Astrocyte of the cerebellum (primary cell): Measurements from ENCODE around the gene SLC25A33.

ENCODE experiments used
- DNase-seq: peaks from one replicate; pipeline ENCODE4 v3.0.0-alpha.2; 2011; ENCODE audit warnings: low read depth
- H3K4me3 ChIP-seq: 2 replicates; pipeline ENCODE4 v1.5.1; 2011; ENCODE audit warnings: mild to moderate bottlenecking, low read depth, low read length, moderate library complexity
- in situ Hi-C: cut with HindIII; loops from 2 replicates; pipeline ENCODE4 v1.10.0; 2017; ENCODE audit warnings: low sequenced_read_pairs
- TF ChIP-seq, protein P1 (sequence below): IDR thresholded peaks from 2 replicates; pipeline ENCODE4 v1.5.1; 2012; ENCODE audit warnings: low read length, low read depth, moderate library complexity, mild to moderate bottlenecking; ENCODE audit errors: missing control alignments

The SLC25A33 gene

DNA sequence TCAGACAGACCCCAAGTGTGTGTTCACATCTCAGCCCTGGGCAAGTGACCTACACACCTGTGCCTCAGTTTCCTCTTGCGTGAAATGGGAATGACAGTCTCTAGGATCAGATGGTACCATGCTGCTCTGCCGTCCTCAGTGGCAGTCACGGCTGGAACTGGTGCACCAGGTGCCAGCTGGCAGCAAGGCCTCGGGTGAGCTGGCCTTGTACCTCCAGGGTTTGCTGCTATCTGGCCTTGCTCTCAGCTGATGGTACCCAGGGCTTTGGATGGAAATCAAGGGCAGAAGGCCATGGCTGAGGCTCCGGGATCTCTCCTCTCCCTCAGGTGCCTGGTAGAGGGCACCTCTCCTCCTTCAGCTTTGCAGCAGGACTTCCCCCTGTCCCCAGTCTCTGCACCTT lies 70.7 kb downstream of the SLC25A33 start:
- in situ Hi-C loops: no loop called here
- no peak overlapping the region for H3K4me3 ChIP-seq
- no peak for DNase-seq
- TF ChIP-seq, protein P1, sequence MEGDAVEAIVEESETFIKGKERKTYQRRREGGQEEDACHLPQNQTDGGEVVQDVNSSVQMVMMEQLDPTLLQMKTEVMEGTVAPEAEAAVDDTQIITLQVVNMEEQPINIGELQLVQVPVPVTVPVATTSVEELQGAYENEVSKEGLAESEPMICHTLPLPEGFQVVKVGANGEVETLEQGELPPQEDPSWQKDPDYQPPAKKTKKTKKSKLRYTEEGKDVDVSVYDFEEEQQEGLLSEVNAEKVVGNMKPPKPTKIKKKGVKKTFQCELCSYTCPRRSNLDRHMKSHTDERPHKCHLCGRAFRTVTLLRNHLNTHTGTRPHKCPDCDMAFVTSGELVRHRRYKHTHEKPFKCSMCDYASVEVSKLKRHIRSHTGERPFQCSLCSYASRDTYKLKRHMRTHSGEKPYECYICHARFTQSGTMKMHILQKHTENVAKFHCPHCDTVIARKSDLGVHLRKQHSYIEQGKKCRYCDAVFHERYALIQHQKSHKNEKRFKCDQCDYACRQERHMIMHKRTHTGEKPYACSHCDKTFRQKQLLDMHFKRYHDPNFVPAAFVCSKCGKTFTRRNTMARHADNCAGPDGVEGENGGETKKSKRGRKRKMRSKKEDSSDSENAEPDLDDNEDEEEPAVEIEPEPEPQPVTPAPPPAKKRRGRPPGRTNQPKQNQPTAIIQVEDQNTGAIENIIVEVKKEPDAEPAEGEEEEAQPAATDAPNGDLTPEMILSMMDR: no peak

DNA sequence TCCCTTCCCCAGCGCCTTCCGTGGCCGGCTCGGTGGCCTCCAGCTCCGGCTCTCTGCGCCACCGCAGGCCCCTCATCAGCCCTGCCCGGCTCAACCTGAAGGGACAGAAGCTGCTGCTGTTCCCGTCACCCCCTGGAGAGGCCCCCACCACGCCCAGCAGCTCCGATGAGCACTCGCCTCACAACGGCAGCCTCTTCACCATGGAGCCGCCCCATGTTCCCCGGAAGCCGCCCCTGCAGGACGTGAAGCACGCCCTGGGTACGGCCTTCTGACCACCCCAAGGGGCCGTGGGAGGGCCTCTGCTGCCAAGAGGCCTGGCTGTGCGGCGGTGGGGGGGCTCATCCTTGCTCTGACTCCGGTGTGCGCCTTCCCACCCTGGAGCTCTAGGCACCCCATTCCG lies 71.3 kb downstream of the SLC25A33 start:
- no peak overlapping the region for H3K4me3 ChIP-seq
- no peak for DNase-seq
- in situ Hi-C loops: no loop called here
- TF ChIP-seq, protein P1: no peak

DNA sequence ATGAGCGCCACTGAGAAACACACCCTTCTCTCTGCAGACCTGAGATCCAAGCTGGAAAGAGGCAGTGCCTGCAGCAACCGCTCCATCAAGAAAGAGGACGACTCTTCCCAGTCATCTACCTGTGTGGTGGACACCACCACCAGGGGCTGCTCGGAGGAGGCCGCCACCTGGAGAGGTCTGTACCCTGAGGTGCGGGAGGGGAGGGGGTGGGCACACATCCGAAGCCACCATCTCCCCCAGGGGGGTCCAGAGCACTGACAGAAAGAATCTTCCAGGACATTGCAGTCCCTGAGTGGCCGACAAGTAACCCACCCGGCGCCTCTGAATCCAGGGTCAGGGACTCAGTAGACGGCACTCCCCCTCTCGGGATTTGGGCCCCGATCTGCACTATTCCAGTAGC lies 72.5 kb downstream of the SLC25A33 start:
- in situ Hi-C loops: no loop called here
- no peak for DNase-seq
- H3K4me3 ChIP-seq: no peak overlapping the region
- TF ChIP-seq, protein P1: no peak

DNA sequence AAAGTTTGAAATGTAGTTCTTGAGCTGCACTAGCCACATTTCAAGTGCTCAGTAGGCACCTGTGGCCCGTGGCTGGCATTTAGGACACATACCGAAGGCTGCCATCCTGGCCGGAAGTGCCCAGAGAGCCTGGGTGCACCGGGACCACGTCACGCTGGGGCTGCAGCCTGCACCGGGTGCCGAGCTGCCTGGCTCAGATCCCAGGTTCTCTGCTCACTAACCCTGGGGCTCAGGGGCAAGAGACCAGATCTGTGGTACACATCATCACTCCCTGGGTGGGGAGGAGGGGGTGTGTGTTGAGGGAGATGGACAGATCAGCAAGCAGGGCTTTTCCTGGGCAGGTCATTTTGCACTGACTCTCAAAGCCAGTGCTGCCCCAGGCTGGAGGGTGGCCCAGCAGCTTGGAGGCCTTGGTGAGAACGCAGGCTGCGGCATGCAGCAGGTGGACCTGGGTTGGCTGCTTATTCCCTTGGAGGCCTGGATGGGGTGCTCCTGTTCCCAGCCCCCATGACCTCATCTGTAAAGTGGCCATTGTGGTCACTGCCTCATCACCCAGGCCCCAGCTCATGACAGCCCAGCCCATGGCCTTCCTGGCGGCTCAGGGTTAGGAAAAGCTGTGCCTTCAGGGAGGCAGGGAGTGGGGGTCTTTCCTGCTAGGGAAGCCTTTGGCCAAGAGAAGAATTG lies 73.0 kb downstream of the SLC25A33 start:
- in situ Hi-C loops: no loop called here
- TF ChIP-seq, protein P1: no peak
- no peak for DNase-seq
- H3K4me3 ChIP-seq: no peak overlapping the region

DNA sequence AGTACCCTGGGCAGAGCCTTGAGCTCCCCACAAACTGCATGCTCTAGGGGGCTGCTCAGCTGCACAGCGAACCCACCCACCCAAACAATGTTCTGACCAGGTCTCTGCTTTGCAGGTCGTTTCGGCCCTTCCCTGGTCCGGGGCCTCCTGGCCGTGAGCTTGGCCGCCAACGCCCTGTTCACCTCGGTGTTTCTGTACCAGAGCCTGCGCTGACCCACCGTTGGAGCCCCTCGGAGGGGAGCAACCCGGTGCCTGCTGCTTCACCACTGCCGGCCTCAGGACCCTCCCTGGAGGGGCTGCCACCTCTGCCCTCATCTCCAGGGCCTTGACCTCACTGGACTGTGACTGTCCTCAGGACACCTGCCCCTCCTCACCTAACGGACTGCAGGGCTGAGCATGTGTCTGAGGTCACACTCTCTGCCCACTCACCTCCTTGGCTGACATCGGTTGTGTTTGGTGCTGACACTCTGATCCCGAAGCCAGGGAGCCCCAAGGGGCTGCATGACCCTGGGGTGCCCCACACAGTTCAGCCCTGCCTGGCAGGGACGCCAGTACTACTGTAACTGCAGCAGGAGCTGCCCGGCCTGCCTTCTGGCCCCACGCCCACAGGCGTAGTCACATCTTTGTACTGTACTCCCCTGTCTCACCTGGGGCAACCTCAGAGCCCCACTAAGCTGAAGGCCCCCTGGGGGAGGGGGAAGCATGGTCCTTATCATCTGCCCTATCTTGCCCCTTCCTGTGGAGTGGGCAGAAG lies 73.8 kb downstream of the SLC25A33 start:
- no peak overlapping the region for H3K4me3 ChIP-seq
- no peak for DNase-seq
- in situ Hi-C loops: no loop called here
- TF ChIP-seq, protein P1: no peak

DNA sequence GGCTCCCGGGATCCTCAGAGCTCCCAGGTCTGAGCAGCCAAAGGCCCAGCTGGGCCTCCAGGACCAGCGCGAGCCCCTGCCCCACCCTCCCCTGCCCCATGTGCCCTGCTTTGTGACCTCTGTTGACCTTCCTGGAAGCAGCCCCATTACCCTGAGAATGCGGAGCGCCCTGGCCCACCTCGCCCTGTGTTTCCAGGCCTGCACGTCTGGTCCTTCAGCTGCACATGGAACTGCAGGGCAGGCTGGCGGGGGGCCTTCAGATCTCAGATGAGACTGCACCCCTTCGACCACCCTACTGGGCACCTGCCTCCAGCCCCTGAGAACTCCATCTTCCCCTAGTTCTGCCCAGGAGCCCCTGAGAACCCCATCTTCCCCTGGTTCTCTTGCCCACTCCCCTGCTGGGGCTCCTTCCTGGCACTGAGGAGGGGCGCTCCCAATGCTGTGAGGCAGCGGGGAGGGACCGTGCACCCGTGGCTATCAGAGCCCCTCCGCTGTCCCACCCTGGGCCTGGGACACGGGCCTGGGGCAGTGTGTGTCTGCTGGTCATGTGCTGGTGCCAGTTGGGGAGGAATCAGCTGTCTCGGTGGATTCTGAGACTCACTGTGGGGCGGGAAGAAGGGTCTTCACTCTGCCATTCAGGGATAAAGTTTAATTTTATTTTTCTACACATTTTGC lies 74.5 kb downstream of the SLC25A33 start:
- TF ChIP-seq, protein P1: no peak
- in situ Hi-C loops: no loop called here
- no peak overlapping the region for H3K4me3 ChIP-seq
- DNase-seq: no peak
